T1000 (cell line): ENCODE data around the gene CCL4L2.
"Not testable (repeated sequence)": the region's sequence is repeated elsewhere in the genome, so short reads cannot be mapped to it uniquely, and the experiment has no call there.

Experiments used
- DNase-seq: peaks from one replicate; lab custom pipeline; 2025; ENCODE audit warnings: mixed read lengths; lab: John Stamatoyannopoulos, UW

The CCL4L2 gene

GRCh38 chr17:36221581-36222100 lies 10.8 kb downstream of the CCL4L2 start:
- DNase-seq = not testable (repeated sequence)

- not testable (repeated sequence) for DNase-seq
Measured at GRCh38 chr17:36222967-36223366, 12.1 kb downstream of the CCL4L2 start.

- not testable (repeated sequence) for DNase-seq
Measured at GRCh38 chr17:36229644-36230043, 18.8 kb downstream of the CCL4L2 start.

DNA sequence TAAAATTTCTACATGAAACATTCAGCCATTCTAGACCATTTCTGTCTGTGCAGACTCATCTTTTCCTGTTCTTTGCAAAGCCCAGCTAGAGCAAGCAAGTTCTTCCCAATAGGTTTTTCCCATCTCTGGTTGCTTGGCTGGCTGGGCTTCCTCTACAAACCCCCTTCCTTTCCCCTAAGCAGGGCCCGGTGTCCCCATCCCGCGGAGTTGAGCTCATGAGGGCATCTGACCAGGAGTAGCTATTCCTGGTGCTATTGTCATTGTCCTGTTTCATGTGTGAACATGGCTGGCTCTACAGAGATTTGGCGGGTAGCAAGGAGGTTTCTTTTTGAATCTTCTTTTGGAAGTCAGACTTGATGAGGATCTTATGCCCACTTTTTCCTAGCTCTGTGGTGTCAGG lies 31.2 kb downstream of the CCL4L2 start:
- DNase-seq = not testable (repeated sequence)
